GM12878 (cell line): ENCODE results near the gene LDB2. TPM values are rescaled to one million over a fixed set of nuclear protein-coding genes. Genes with fewer than 3 reads are reported as not detected.

ENCODE experiments used
- ATAC-seq: fragments of 200-7000 bp; cut with Tn5 transposase; 3 replicates; pipeline ENCODE4 v1.9.1; 2020; ENCODE audit warnings: mild to moderate bottlenecking, moderate library complexity
- BruUV-seq: library from RNA; stranded (reverse); fragments of 400-500 nt; replicated peaks from 2 replicates; lab custom pipeline; 2021; lab: Mats Ljungman, UMichigan
- CTCF ChIA-PET: fragments of 300-600 bp; sonication (Branson Sonifier 250); formaldehyde crosslinking; extraction: SDS; loops from one replicate; lab custom pipeline; 2021; ENCODE audit warnings: inconsistent platforms; lab: Yijun Ruan, JAX
- POLR2A ChIA-PET: fragments of 350-600 bp; formaldehyde crosslinking; extraction: SDS; loops from one replicate; lab custom pipeline; 2021; ENCODE audit warnings: inconsistent platforms; lab: Charles Lee
- RAD21 ChIA-PET: fragments of 300-600 bp; sonication (Branson Sonifier 250); formaldehyde crosslinking; loops from one replicate; lab custom pipeline; 2023; ENCODE audit warnings: antibody characterized with exemption; ENCODE audit not compliant: unreplicated experiment; lab: Charles Lee
- SMC1A ChIA-PET: fragments of 300-600 bp; sonication (Branson Sonifier 250); formaldehyde crosslinking; loops from one replicate; lab custom pipeline; 2023; ENCODE audit not compliant: unreplicated experiment, uncharacterized antibody; lab: Charles Lee
- DNase-seq: peaks from one replicate; pipeline ENCODE4 v3.0.0-alpha.2; 2011; ENCODE audit warnings: low read depth, low spot score
- FAIRE-seq: peaks from 3 replicates; lab custom pipeline; 2011; peaks lifted over from hg19 to GRCh38; lab: Jason Lieb, UNC
- H2AFZ ChIP-seq: 2 replicates; pipeline ENCODE4 v1.6.0; 2011; ENCODE audit warnings: low read depth, low read length, control low read depth; ENCODE audit not compliant: control insufficient read depth
- H3K27ac ChIP-seq: 2 replicates; pipeline ENCODE4 v1.5.1; 2011; ENCODE audit warnings: control low read depth; ENCODE audit not compliant: control insufficient read depth, insufficient read depth
- H3K27me3 ChIP-seq, 2 experiments: replicated peaks in 1 of 2; 2 replicates each; pipeline versions ENCODE4 v1.6.0 to v1.6.1; 2011; ENCODE audit warnings: low read length in 1 of 2; ENCODE audit not compliant: control insufficient read depth in 2 of 2, insufficient read depth in 2 of 2
- H3K36me3 ChIP-seq, 2 experiments: 2 replicates each; pipeline ENCODE4 v1.5.1; 2011; ENCODE audit warnings: low read length in 1 of 2; ENCODE audit not compliant: control insufficient read depth in 2 of 2, insufficient read depth in 2 of 2
- H3K4me1 ChIP-seq: 2 replicates; pipeline ENCODE4 v1.6.1; 2011; ENCODE audit warnings: mild to moderate bottlenecking, low read length, moderate library complexity, mixed read lengths; ENCODE audit not compliant: control insufficient read depth, insufficient read depth
- H3K4me2 ChIP-seq: 2 replicates; pipeline ENCODE4 v1.6.0; 2011; ENCODE audit warnings: control low read depth; ENCODE audit not compliant: control insufficient read depth, insufficient read depth
- H3K4me3 ChIP-seq: fragments of 200-600 bp; sonication (generic); 2 replicates; pipeline ENCODE4 v1.5.1; 2016
- H3K79me2 ChIP-seq: 2 replicates; pipeline ENCODE4 v1.6.0; 2011; ENCODE audit warnings: low read length; ENCODE audit not compliant: control insufficient read depth, insufficient read depth
- H3K9ac ChIP-seq: 2 replicates; pipeline ENCODE4 v1.8.0; 2011; ENCODE audit warnings: low read length, control low read depth, mixed read lengths; ENCODE audit not compliant: control insufficient read depth, insufficient read depth
- H3K9me3 ChIP-seq: replicated peaks from 3 replicates; pipeline ENCODE4 v1.5.1; 2011; ENCODE audit warnings: mild to moderate bottlenecking, low read length; ENCODE audit not compliant: control insufficient read depth, insufficient read depth
- H4K20me1 ChIP-seq: 2 replicates; pipeline ENCODE4 v1.6.0; 2011; ENCODE audit not compliant: control insufficient read depth, insufficient read depth
- ATF7 ChIP-seq: fragments of 450-650 bp; IDR thresholded peaks from 2 replicates; pipeline ENCODE4 v1.6.1; 2016; ENCODE audit warnings: low read depth, mild to moderate bottlenecking
- CHD4 ChIP-seq: fragments of 200-600 bp; sonication (generic); IDR thresholded peaks from 2 replicates; pipeline ENCODE4 v1.6.1; 2016; ENCODE audit warnings: mild to moderate bottlenecking
- CREB1 ChIP-seq: IDR thresholded peaks from 2 replicates; pipeline ENCODE4 v1.6.1; 2012; ENCODE audit warnings: low read depth, mild to moderate bottlenecking, inconsistent platforms
- FOS ChIP-seq: IDR thresholded peaks from 3 replicates; pipeline ENCODE4 v1.6.1; 2011; ENCODE audit warnings: borderline replicate concordance; ENCODE audit not compliant: insufficient read length; ENCODE audit errors: extremely low read depth
- NFXL1 ChIP-seq: fragments of 450-650 bp; IDR thresholded peaks from 2 replicates; pipeline ENCODE4 v1.6.1; 2017; ENCODE audit warnings: antibody characterized with exemption, mild to moderate bottlenecking, borderline replicate concordance
- RUNX3 ChIP-seq: IDR thresholded peaks from 2 replicates; pipeline ENCODE4 v1.6.1; 2012; ENCODE audit warnings: low read length, inconsistent platforms
- SIN3A ChIP-seq: IDR thresholded peaks from 2 replicates; pipeline ENCODE4 v1.6.1; 2012; ENCODE audit warnings: low read depth, low read length, improper control_type of control experiment
- SIX5 ChIP-seq: IDR thresholded peaks from 2 replicates; pipeline ENCODE4 v1.6.1; 2011; ENCODE audit warnings: mild to moderate bottlenecking, low read depth, low read length, moderate library complexity; ENCODE audit not compliant: severe bottlenecking
- SP1 ChIP-seq: IDR thresholded peaks from one replicate; pipeline ENCODE4 v1.6.1; 2011; ENCODE audit warnings: low read depth, low read length
- YY1 ChIP-seq: IDR thresholded peaks from 2 replicates; pipeline ENCODE4 v1.6.1; 2011; ENCODE audit warnings: low read depth, mild to moderate bottlenecking, low read length
- WGBS: methylation state at CpG from one replicate; pipeline ENCODE4 v1.1.6; 2016; ENCODE audit warnings: low lambda C conversion rate; ENCODE audit not compliant: insufficient replicate concordance, insufficient coverage; ENCODE audit errors: missing lambda C conversion rate; 5-methylcytosine and 5-hydroxymethylcytosine counted together
- in situ Hi-C: fragments of 300-500 bp; cut with MboI; formaldehyde crosslinking; loops from 9 replicates; pipeline ENCODE4 v1.14.3; 2018; ENCODE audit warnings: mixed read lengths
- intact Hi-C: fragments of 100-400 bp; cut with micrococcal nuclease; formaldehyde crosslinking; loops from one replicate; pipeline ENCODE4 v1.14.2; 2022; ENCODE audit not compliant: unreplicated experiment
- polyA plus RNA-seq, 11 experiments: library from polyadenylated mRNA; depleted of rRNA in 4 of 11; unstranded in 6 of 11; stranded (reverse) in 5 of 11; fragments of >200 nt; fragmentation: Nextera tagmentation in 4 of 11; fragmentation: Illumina TruSeq in 1 of 11; extraction: Ambion mirVana in 4 of 11; extraction: Trizol in 1 of 11; gene quantifications; 1 replicate in 1 of 11; 2 replicates in 10 of 11; pipeline versions ENCODE4 v1.2.1 to v1.2.3, GENCODE V29; 2011 to 2016; ENCODE audit warnings: inconsistent platforms in 2 of 11, missing spikeins in 2 of 11, low read depth in 1 of 11
- total RNA-seq, 4 experiments: library from RNA; depleted of rRNA in 3 of 4; stranded (reverse); fragments of >200 nt in 3 of 4; fragmentation: Illumina TruSeq in 1 of 4; extraction: Trizol in 1 of 4; gene quantifications; 2 replicates each; pipeline versions ENCODE4 v1.2.1 to v1.2.3, GENCODE V29; 2013 to 2021

LDB2 gene
- total and polyA plus RNA-seq, 10 of the 15 experiments (the other 5 are each of a cell fraction or from before 2014, with no cell fraction given), result 0.15 TPM; not detected in 9

DNA sequence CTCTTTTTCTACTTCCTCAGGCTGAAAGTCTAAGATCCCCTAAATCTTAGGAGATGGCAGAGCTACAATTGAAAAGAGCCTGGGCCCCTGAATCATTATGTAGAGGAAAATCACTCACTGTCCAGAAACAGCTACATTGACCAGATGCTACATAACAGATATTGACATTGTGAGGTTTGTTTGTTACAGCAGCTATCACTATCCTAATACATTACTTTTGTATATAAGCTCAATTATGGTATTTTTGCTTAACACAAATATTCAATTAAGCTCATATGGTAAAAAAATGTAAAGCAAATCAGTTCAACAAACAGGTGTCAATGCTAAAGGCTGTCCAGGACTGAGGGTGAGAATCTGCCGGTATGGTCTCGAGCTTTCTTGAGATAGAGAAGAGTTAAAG lies 89.4 kb downstream of the LDB2 start:
- ChIA-PET RAD21 (no interaction called here), CTCF (interaction anchor here (3.8 kb wide), 1 partner anchor 16 kb away, joined by 14 read pairs; no protein-coding TSS in a partner anchor), SMC1A (no interaction called here), POLR2A (no interaction called here)
- BruUV-seq, result no TSS peak
- DNase-seq, result no peak
- in situ Hi-C loops, result no loop called here
- Histone ChIP-seq H3K4me2 (no peak overlapping the region), H4K20me1 (no peaks in the 10 kb centered on the region), H3K4me3 (no peak overlapping the region), H3K9ac (no peak overlapping the region), H3K79me2 (no peaks in the 10 kb centered on the region), H3K27me3 (no peaks in the 10 kb centered on the region), H3K4me1 (no peaks in the 10 kb centered on the region), H3K36me3 (no peaks in the 10 kb centered on the region), H2AFZ (no peak overlapping the region), H3K9me3 (no peaks in the 10 kb centered on the region), H3K27ac (no peak overlapping the region)
- FAIRE-seq, result no peak
- ATAC-seq, result no peak
- intact Hi-C loops, result no loop called here
- 50% methylated on average over 2 of the region's 2 CpGs for WGBS
- TF ChIP-seq YY1, result no peak
- TF ChIP-seq FOS, result no peak
- TF ChIP-seq SIX5, result no peak
- TF ChIP-seq CHD4, result no peak
- TF ChIP-seq ATF7, result no peak

- intact Hi-C loops, result no loop called here
- FAIRE-seq, result no peak
- no peaks in the 10 kb centered on the region for H3K9me3 ChIP-seq
- no peak overlapping the region for H3K9ac ChIP-seq
- ChIA-PET CTCF (interaction anchor here (3.8 kb wide), 1 partner anchor 14 kb away, joined by 14 read pairs; no protein-coding TSS in a partner anchor), POLR2A (no interaction called here), SMC1A (no interaction called here), RAD21 (no interaction called here)
- in situ Hi-C loops, result no loop called here
- DNase-seq, result no peak
- H2AFZ ChIP-seq, result no peak overlapping the region
- no peak overlapping the region for H3K4me2 ChIP-seq
- no peak for TF ChIP-seq CREB1
- TF ChIP-seq RUNX3, result no peak
- no peak for TF ChIP-seq NFXL1
- no peak for TF ChIP-seq SIN3A
- TF ChIP-seq SP1, result no peak
- no TSS peak for BruUV-seq
- no peaks in the 10 kb centered on the region for H4K20me1 ChIP-seq
- ATAC-seq, result no peak
- H3K4me3 ChIP-seq, result no peak overlapping the region
- no peak overlapping the region for H3K27ac ChIP-seq
- H3K36me3 ChIP-seq, result no peaks in the 10 kb centered on the region
- H3K79me2 ChIP-seq, result no peaks in the 10 kb centered on the region
- H3K4me1 ChIP-seq, result no peaks in the 10 kb centered on the region
- no peaks in the 10 kb centered on the region for H3K27me3 ChIP-seq
Observed at GRCh38 chr4:16807355-16807754, 91.1 kb downstream of the LDB2 start.
